ENCODE measurements around the gene SLC7A6.
A peak's percentile ranks its signal among the peaks of the same experiment; 100 is the strongest.

The SLC7A6 gene

GRCh38 chr16:68309799-68310198 is 45.5 kb downstream of the SLC7A6 start:
- Histone ChIP-seq H3K79me2 (ENCODE audit: insufficient read depth, low read length) (peaks cover 77% of the 10 kb centered on the region), H3K4me2 (ENCODE audit: insufficient read depth, low read length) (peak overlapping the region; percentile 98), H3K27me3 (ENCODE audit: insufficient read depth, low read length, poor library complexity) (no peaks in the 10 kb centered on the region), H3K9ac (ENCODE audit: low read depth, low read length) (peak overlapping the region; percentile 78), H4K20me1 (ENCODE audit: insufficient read depth, low read length) (peaks cover 23% of the 10 kb centered on the region; the same call in 1 of the 2 replicates), H3K27ac (ENCODE audit: low read length) (peak overlapping the region; percentile 92), H3K4me1 (ENCODE audit: insufficient read depth, low read length) (peaks cover 62% of the 10 kb centered on the region), H3K36me3 (ENCODE audit: insufficient read depth, low read length) (peaks cover 60% of the 10 kb centered on the region), H3K4me3 (ENCODE audit: low read depth in 1 of 2, low read length in 2 of 2) (peak overlapping the region; percentile 83 to 98), H3K9me3 (ENCODE audit: insufficient read depth, low read length, severe bottlenecking) (no peaks in the 10 kb centered on the region), H2AFZ (ENCODE audit: low read depth, low read length) (peak overlapping the region; percentile 100; the same call in 1 of the 2 replicates)
- no peak for ATAC-seq (ENCODE audit: insufficient read depth, low read depth)
- no peak for DNase-seq
- TF ChIP-seq CTCF (IDR thresholded peaks at IDR 0.05; ENCODE audit: borderline replicate concordance, extremely low read depth, low read length, poor library complexity, severe bottlenecking) = no peak
- no peak for TF ChIP-seq EZH2 (IDR thresholded peaks at IDR 0.05; ENCODE audit: borderline replicate concordance, low read depth, low read length, severe bottlenecking)

DNA sequence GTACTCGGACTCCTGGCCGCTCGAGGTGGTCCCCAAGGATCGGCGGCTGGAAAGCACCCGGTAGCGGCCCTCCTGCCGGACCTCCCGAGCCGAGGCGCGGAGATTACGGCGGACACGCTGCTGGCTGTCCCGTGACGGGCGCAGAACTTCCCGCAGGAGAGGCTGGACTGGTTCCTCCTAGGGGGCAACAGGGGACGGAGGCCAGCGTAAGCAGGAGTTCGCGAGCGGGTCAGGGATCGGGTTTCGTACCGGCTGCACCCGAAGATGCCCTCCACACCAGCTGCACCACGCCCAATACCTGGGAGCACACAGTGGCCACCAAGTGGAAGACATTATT is 46.1 kb downstream of the SLC7A6 start:
- Histone ChIP-seq H3K4me2 (ENCODE audit: insufficient read depth, low read length) (peak overlapping the region; percentile 98), H3K27ac (ENCODE audit: low read length) (peak overlapping the region; percentile 92), H3K27me3 (ENCODE audit: insufficient read depth, low read length, poor library complexity) (no peaks in the 10 kb centered on the region), H4K20me1 (ENCODE audit: insufficient read depth, low read length) (peaks cover 19% of the 10 kb centered on the region; the same call in 1 of the 2 replicates), H3K9ac (ENCODE audit: low read depth, low read length) (peak overlapping the region; percentile 78), H3K4me1 (ENCODE audit: insufficient read depth, low read length) (peaks cover 62% of the 10 kb centered on the region), H3K9me3 (ENCODE audit: insufficient read depth, low read length, severe bottlenecking) (no peaks in the 10 kb centered on the region), H3K36me3 (ENCODE audit: insufficient read depth, low read length) (peaks cover 58% of the 10 kb centered on the region), H2AFZ (ENCODE audit: low read depth, low read length) (peak overlapping the region; percentile 100), H3K4me3 (ENCODE audit: low read depth in 1 of 2, low read length in 2 of 2) (peak overlapping the region; percentile 83 to 98), H3K79me2 (ENCODE audit: insufficient read depth, low read length) (peaks cover 83% of the 10 kb centered on the region)
- TF ChIP-seq CTCF (IDR thresholded peaks at IDR 0.05; ENCODE audit: borderline replicate concordance, extremely low read depth, low read length, poor library complexity, severe bottlenecking) (no peak), EZH2 (IDR thresholded peaks at IDR 0.05; ENCODE audit: borderline replicate concordance, low read depth, low read length, severe bottlenecking) (no peak)
- ATAC-seq (ENCODE audit: insufficient read depth, low read depth) (no peak), DNase-seq (no peak)

- TF ChIP-seq EZH2 (IDR thresholded peaks at IDR 0.05; ENCODE audit: borderline replicate concordance, low read depth, low read length, severe bottlenecking) (no peak), CTCF (IDR thresholded peaks at IDR 0.05; ENCODE audit: borderline replicate concordance, extremely low read depth, low read length, poor library complexity, severe bottlenecking) (no peak)
- peak; percentile 95 for DNase-seq
- Histone ChIP-seq H4K20me1 (ENCODE audit: insufficient read depth, low read length) (peaks cover 20% of the 10 kb centered on the region; the same call in 1 of the 2 replicates), H3K4me3 (ENCODE audit: low read depth in 1 of 2, low read length in 2 of 2) (peak within 1 kb of the TSS; percentile 83 to 98), H3K4me1 (ENCODE audit: insufficient read depth, low read length) (peaks cover 62% of the 10 kb centered on the region), H3K27me3 (ENCODE audit: insufficient read depth, low read length, poor library complexity) (no peaks in the 10 kb centered on the region), H3K36me3 (ENCODE audit: insufficient read depth, low read length) (peaks cover 58% of the 10 kb centered on the region), H3K79me2 (ENCODE audit: insufficient read depth, low read length) (peaks cover 88% of the 10 kb centered on the region), H3K27ac (ENCODE audit: low read length) (peak within 1 kb of the TSS; percentile 92), H3K4me2 (ENCODE audit: insufficient read depth, low read length) (peak within 1 kb of the TSS; percentile 98), H3K9ac (ENCODE audit: low read depth, low read length) (peak within 1 kb of the TSS; percentile 78), H2AFZ (ENCODE audit: low read depth, low read length) (peak within 1 kb of the TSS; percentile 100), H3K9me3 (ENCODE audit: insufficient read depth, low read length, severe bottlenecking) (no peaks in the 10 kb centered on the region)
- ATAC-seq (ENCODE audit: insufficient read depth, low read depth) = peak; percentile 98
Measured at GRCh38 chr16:68310774-68311511, 46.6 kb downstream of the SLC7A6 start, which contains the start of the genes PRMT7 and SLC7A6OS. Gene PRMT7 (plus strand): TSS chr16:68311019. CDS start chr16:68315980, 4,961 bp downstream. Gene SLC7A6OS (minus strand): TSS chr16:68310946. CDS start chr16:68310926, 20 bp downstream.

All from DND-41 (cell line).